NB4 (cell line): ENCODE measurements around the gene KTI12.

ENCODE experiments used
- POLR2A ChIP-seq: IDR thresholded peaks from 2 replicates; pipeline ENCODE4 v1.6.1; 2011; ENCODE audit warnings: mild to moderate bottlenecking; ENCODE audit not compliant: insufficient read length; ENCODE audit errors: extremely low read depth
- TF ChIP-seq, protein P1 (sequence below): IDR thresholded peaks from one replicate; pipeline ENCODE4 v1.5.1; 2012; ENCODE audit warnings: low read depth, low read length
- TF ChIP-seq, protein P2 (sequence below): IDR thresholded peaks from 2 replicates; pipeline ENCODE4 v1.6.1; 2011; ENCODE audit warnings: low read depth, low read length

DNA sequence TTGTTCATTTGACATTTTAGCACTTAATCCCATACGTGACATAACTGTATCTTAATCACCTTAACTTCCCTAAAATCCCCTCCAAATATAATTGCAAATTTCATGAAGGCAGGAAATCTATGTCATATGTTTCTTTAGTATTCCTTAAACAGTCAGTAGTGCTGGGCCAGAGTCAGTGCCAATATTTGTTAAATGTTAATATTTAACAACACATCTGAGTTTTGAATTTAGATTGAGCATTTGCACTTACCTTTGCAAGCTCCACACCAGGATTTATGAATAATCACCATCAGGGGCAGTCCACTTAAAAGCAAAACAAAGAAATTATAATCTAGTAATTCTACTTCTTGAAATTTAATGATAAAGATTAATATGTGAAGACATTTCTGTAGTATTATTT, 5.3 kb downstream of the KTI12 start:
- TF ChIP-seq POLR2A = no peak
- TF ChIP-seq, protein P1, sequence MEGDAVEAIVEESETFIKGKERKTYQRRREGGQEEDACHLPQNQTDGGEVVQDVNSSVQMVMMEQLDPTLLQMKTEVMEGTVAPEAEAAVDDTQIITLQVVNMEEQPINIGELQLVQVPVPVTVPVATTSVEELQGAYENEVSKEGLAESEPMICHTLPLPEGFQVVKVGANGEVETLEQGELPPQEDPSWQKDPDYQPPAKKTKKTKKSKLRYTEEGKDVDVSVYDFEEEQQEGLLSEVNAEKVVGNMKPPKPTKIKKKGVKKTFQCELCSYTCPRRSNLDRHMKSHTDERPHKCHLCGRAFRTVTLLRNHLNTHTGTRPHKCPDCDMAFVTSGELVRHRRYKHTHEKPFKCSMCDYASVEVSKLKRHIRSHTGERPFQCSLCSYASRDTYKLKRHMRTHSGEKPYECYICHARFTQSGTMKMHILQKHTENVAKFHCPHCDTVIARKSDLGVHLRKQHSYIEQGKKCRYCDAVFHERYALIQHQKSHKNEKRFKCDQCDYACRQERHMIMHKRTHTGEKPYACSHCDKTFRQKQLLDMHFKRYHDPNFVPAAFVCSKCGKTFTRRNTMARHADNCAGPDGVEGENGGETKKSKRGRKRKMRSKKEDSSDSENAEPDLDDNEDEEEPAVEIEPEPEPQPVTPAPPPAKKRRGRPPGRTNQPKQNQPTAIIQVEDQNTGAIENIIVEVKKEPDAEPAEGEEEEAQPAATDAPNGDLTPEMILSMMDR = no peak
- TF ChIP-seq, protein P2, sequence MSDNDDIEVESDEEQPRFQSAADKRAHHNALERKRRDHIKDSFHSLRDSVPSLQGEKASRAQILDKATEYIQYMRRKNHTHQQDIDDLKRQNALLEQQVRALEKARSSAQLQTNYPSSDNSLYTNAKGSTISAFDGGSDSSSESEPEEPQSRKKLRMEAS = no peak
